ENCODE measurements around the gene ZNF580.

The ZNF580 gene

GRCh38 chr19:55650126-55650557 lies 9.3 kb downstream of the ZNF580 start:
- H3K27me3 ChIP-seq (ENCODE audit: control insufficient read depth, insufficient read depth, low read length), result no peaks in the 10 kb centered on the region

GRCh38 chr19:55650602-55651230 lies 9.9 kb downstream of the ZNF580 start:
- Histone ChIP-seq H3K4me1 (ENCODE audit: control insufficient read depth, insufficient read depth, low read length) (peaks cover 14% of the 10 kb centered on the region; the same call in 1 of the 2 replicates), H3K4me3 (ENCODE audit: low read depth, low read length) (no peak overlapping the region), H3K27ac (ENCODE audit: low read depth, low read length) (no peak overlapping the region)

More at GRCh38 chr19:55650126-55650557, 9.3 kb downstream of the ZNF580 start:
- Histone ChIP-seq H3K9me3 (ENCODE audit: control insufficient read depth, insufficient read depth, low read depth, low read length) (no peaks in the 10 kb centered on the region), H3K9ac (ENCODE audit: low read length) (no peak overlapping the region), H3K4me3 (ENCODE audit: low read depth, low read length) (no peak overlapping the region), H3K36me3 (ENCODE audit: control insufficient read depth, insufficient read depth, low read length) (peaks cover 8% of the 10 kb centered on the region), H3K27ac (ENCODE audit: low read depth, low read length) (no peak overlapping the region), H3K4me1 (ENCODE audit: control insufficient read depth, insufficient read depth, low read length) (peaks cover 14% of the 10 kb centered on the region; the same call in 1 of the 2 replicates)

DNA sequence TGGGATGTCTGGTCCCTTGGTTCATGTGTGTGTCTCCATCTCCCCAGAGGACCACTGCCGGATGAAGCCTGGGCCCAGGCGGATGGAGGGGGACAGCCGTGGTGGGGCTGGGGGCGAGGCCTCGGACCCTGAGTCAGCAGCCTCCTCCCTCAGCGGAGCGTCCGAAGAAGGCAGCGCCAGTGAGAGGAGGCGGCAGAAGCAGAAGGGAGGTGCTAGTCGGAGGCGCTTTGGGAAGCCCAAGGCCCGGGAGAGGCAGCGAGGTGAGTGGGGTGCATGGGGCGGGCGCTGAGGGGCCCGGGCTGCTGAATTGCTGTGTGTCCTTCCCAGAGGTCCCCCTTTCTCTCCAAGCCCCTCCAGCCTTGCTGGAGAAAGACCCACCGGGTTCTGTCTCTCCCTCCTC lies 10.4 kb downstream of the ZNF580 start:
- H3K9me3 ChIP-seq (ENCODE audit: control insufficient read depth, insufficient read depth, low read depth, low read length), result no peaks in the 10 kb centered on the region
- no peak overlapping the region for H3K9ac ChIP-seq (ENCODE audit: low read length)
- no peaks in the 10 kb centered on the region for H3K27me3 ChIP-seq (ENCODE audit: control insufficient read depth, insufficient read depth, low read length)
- peaks cover 15% of the 10 kb centered on the region for H3K4me1 ChIP-seq (ENCODE audit: control insufficient read depth, insufficient read depth, low read length)
- H3K4me3 ChIP-seq (ENCODE audit: low read depth, low read length), result no peak overlapping the region
- no peak overlapping the region for H3K27ac ChIP-seq (ENCODE audit: low read depth, low read length)
- no peaks in the 10 kb centered on the region for H3K36me3 ChIP-seq (ENCODE audit: control insufficient read depth, insufficient read depth, low read length)

More at GRCh38 chr19:55650602-55651230, 9.9 kb downstream of the ZNF580 start:
- Histone ChIP-seq H3K27me3 (ENCODE audit: control insufficient read depth, insufficient read depth, low read length) (no peaks in the 10 kb centered on the region), H3K9me3 (ENCODE audit: control insufficient read depth, insufficient read depth, low read depth, low read length) (no peaks in the 10 kb centered on the region), H3K36me3 (ENCODE audit: control insufficient read depth, insufficient read depth, low read length) (peaks cover 2% of the 10 kb centered on the region; the same call in 1 of the 2 replicates), H3K9ac (ENCODE audit: low read length) (no peak overlapping the region)

- H3K9ac ChIP-seq (ENCODE audit: low read length), result no peak overlapping the region
- no peak overlapping the region for H3K27ac ChIP-seq (ENCODE audit: low read depth, low read length)
- no peaks in the 10 kb centered on the region for H3K27me3 ChIP-seq (ENCODE audit: control insufficient read depth, insufficient read depth, low read length)
- peak overlapping the region; percentile 85; the same call in 1 of the 2 replicates for H3K4me3 ChIP-seq (ENCODE audit: low read depth, low read length)
- H3K9me3 ChIP-seq (ENCODE audit: control insufficient read depth, insufficient read depth, low read depth, low read length), result no peaks in the 10 kb centered on the region
- peaks cover 24% of the 10 kb centered on the region for H3K4me1 ChIP-seq (ENCODE audit: control insufficient read depth, insufficient read depth, low read length)
- peaks cover 10% of the 10 kb centered on the region; the same call in 1 of the 2 replicates for H3K36me3 ChIP-seq (ENCODE audit: control insufficient read depth, insufficient read depth, low read length)
Measured at GRCh38 chr19:55652311-55653128, 11.7 kb downstream of the ZNF580 start.

DNA sequence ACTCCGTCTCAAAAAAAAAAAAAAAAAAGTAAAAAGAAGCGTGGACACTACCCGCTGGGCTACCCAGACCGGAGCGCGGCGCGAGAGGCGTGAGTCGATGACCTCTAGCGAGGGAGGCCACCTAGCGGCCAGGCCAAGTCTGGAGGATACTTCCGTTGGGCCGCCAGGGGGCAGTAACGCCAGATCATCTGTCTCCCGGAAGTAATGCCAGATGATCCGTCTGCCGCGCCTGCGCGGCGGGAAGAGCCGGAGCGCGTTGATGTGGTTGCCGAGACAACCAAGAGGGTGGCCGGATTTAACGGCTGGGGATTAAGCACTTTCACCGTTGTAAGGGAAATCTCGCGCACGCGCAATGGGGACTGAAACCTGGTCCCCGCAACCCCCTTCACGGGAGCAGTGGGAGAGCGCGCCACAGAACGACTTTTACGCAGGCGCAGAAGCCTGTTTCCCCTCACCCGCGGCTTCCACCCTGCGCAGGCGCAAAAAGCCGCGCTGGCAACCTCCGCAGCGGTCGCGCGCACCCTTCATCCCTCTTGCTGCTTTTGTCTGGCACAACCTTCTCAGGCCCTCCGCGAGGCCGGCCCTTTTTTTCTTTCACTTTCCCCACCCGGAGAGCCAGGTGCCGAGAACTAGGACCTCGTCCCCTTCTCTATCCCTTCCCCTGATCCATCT lies 13.0 kb downstream of the ZNF580 start:
- Histone ChIP-seq H3K4me3 (ENCODE audit: low read depth, low read length) (peak overlapping the region; percentile 85), H3K9ac (ENCODE audit: low read length) (peak overlapping the region; percentile 95), H3K27me3 (ENCODE audit: control insufficient read depth, insufficient read depth, low read length) (no peaks in the 10 kb centered on the region), H3K4me1 (ENCODE audit: control insufficient read depth, insufficient read depth, low read length) (peaks cover 25% of the 10 kb centered on the region), H3K27ac (ENCODE audit: low read depth, low read length) (peak overlapping the region; percentile 97), H3K9me3 (ENCODE audit: control insufficient read depth, insufficient read depth, low read depth, low read length) (no peaks in the 10 kb centered on the region), H3K36me3 (ENCODE audit: control insufficient read depth, insufficient read depth, low read length) (peaks cover 12% of the 10 kb centered on the region; the same call in 1 of the 2 replicates)

DNA sequence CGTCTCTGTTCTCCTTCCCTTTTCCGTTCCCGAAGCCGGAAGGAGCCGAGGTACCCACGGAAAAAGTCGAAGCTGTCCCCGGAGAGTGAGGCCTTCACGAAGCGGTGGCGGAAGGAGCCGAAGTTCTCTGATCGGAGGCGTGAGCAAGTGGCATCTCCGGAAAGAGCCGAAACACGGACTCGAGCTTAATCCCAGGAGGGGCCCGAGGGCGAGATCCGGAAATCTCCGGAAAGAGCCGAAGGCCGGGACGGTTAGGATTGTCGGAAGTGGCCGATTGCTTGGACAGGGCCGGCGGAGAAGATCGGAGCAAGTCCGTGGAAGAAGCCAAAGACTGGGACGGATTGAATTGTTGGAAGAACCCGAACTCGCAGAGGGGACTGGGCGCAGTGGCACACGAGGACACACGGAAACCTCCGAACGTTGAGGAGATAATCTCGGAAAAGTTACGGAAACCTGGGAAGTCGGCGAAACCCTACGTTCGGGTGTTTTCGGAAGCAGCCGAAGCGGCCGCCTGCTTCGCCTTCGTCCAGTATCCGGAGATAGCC lies 13.6 kb downstream of the ZNF580 start:
- Histone ChIP-seq H3K9me3 (ENCODE audit: control insufficient read depth, insufficient read depth, low read depth, low read length) (no peaks in the 10 kb centered on the region), H3K9ac (ENCODE audit: low read length) (peak overlapping the region; percentile 95), H3K27ac (ENCODE audit: low read depth, low read length) (peak overlapping the region; percentile 97), H3K4me1 (ENCODE audit: control insufficient read depth, insufficient read depth, low read length) (peaks cover 25% of the 10 kb centered on the region), H3K27me3 (ENCODE audit: control insufficient read depth, insufficient read depth, low read length) (no peaks in the 10 kb centered on the region), H3K36me3 (ENCODE audit: control insufficient read depth, insufficient read depth, low read length) (peaks cover 15% of the 10 kb centered on the region), H3K4me3 (ENCODE audit: low read depth, low read length) (peak overlapping the region; percentile 85)

DNA sequence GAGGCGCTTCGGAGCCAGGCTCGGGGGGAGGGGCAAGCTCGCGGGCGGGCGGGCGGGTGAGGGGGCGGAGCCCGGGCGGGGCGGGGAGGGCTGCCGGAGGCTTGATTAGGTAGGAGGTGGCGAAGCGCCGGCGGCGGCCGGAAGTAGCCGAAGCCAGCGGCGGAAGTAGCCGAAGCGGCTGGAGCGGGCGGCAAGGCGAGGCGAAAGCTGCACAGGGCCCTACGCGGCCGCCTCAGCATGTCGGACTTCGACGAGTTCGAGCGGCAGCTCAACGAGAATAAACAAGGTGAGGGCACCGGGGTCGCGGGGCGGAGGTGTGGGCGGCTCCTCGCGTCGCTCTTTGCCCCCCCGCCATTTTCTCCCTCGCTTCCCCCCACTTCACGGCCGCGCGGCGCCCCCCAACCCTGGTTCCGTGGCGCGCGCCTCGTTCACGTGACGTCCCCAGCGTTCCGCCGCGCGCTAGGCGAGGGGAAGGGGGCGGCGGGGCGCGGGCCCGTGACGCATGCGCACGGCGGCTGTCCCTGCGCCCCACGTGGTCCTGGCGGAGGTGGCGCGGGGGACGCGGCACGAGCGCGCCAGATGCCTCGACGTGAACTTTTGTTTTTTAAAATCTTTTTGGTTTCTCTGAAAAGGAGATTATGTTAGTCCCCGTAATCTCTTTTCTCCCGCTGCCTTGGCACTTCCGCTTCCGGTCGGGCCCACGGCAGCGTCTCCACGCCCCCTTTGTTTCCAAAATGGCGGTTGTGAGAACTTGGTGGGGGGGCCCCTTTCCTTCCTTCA lies 14.3 kb downstream of the ZNF580 start, which contains the start of gene U2AF2:
TSS of gene U2AF2 (plus strand) at position 168 of the 780 bp plus-strand sequence. CDS start at position 238, 70 bp downstream.
- peak within 1 kb of the TSS; percentile 99 for H3K9ac ChIP-seq (ENCODE audit: low read length)
- peak within 1 kb of the TSS; percentile 97 for H3K4me3 ChIP-seq (ENCODE audit: low read depth, low read length)
- peaks cover 25% of the 10 kb centered on the region for H3K4me1 ChIP-seq (ENCODE audit: control insufficient read depth, insufficient read depth, low read length)
- H3K27me3 ChIP-seq (ENCODE audit: control insufficient read depth, insufficient read depth, low read length), result no peaks in the 10 kb centered on the region
- H3K9me3 ChIP-seq (ENCODE audit: control insufficient read depth, insufficient read depth, low read depth, low read length), result no peaks in the 10 kb centered on the region
- H3K27ac ChIP-seq (ENCODE audit: low read depth, low read length), result peak within 1 kb of the TSS; percentile 100
- peaks cover 22% of the 10 kb centered on the region for H3K36me3 ChIP-seq (ENCODE audit: control insufficient read depth, insufficient read depth, low read length)

GRCh38 chr19:55655648-55656040 lies 14.8 kb downstream of the ZNF580 start:
- peak overlapping the region; percentile 97 for H3K4me3 ChIP-seq (ENCODE audit: low read depth, low read length)
- H3K36me3 ChIP-seq (ENCODE audit: control insufficient read depth, insufficient read depth, low read length), result peaks cover 28% of the 10 kb centered on the region
- peak overlapping the region; percentile 100 for H3K27ac ChIP-seq (ENCODE audit: low read depth, low read length)
- H3K4me1 ChIP-seq (ENCODE audit: control insufficient read depth, insufficient read depth, low read length), result peaks cover 25% of the 10 kb centered on the region
- H3K9ac ChIP-seq (ENCODE audit: low read length), result peak overlapping the region; percentile 99
- H3K27me3 ChIP-seq (ENCODE audit: control insufficient read depth, insufficient read depth, low read length), result no peaks in the 10 kb centered on the region
- H3K9me3 ChIP-seq (ENCODE audit: control insufficient read depth, insufficient read depth, low read depth, low read length), result no peaks in the 10 kb centered on the region

GRCh38 chr19:55656552-55656951 lies 15.8 kb downstream of the ZNF580 start:
- Histone ChIP-seq H3K9ac (ENCODE audit: low read length) (peak overlapping the region; percentile 99), H3K36me3 (ENCODE audit: control insufficient read depth, insufficient read depth, low read length) (peaks cover 37% of the 10 kb centered on the region), H3K27ac (ENCODE audit: low read depth, low read length) (no peak overlapping the region), H3K9me3 (ENCODE audit: control insufficient read depth, insufficient read depth, low read depth, low read length) (no peaks in the 10 kb centered on the region), H3K4me1 (ENCODE audit: control insufficient read depth, insufficient read depth, low read length) (peaks cover 25% of the 10 kb centered on the region), H3K4me3 (ENCODE audit: low read depth, low read length) (peak overlapping the region; percentile 97), H3K27me3 (ENCODE audit: control insufficient read depth, insufficient read depth, low read length) (no peaks in the 10 kb centered on the region)
